NT2/D1 (cell line): ENCODE data around the gene CFHR5.
"Not testable (repeated sequence)": the region's sequence is repeated elsewhere in the genome, so short reads cannot be mapped to it uniquely, and the experiment has no call there.

Source experiments
- YY1 ChIP-seq: IDR thresholded peaks from 2 replicates; pipeline ENCODE4 v1.6.1; 2011; ENCODE audit not compliant: insufficient read length, insufficient read depth
- ZNF274 ChIP-seq: IDR thresholded peaks from 2 replicates; pipeline ENCODE4 v1.6.1; 2011; ENCODE audit warnings: mild to moderate bottlenecking, low read depth, low read length

DNA sequence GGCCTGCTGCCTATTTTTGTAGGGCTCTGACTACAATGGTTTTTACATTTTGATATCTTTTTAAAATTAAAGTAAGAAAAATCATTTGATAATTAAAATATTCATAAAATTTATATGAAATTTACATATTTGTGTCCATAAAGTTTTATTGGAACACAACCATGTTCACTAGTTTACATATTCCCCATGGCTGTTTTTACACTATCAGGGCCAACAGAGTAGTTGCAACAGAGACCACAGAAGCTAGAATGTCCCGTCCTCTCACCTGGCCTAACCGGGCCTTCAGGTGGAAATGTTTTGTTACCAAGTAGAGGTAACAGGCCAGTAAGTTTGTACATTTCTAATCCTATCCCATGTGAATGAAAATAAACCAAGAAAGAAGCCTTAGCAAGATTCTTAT is 44.5 kb upstream of the CFHR5 start:
- TF ChIP-seq YY1, ZNF274: not testable (repeated sequence)
